Naive thymus-derived CD4-positive, alpha-beta T cell (primary cell): Measurements from ENCODE around the gene TMEM187. TPM values are rescaled to one million over a fixed set of nuclear protein-coding genes. Genes with fewer than 3 reads are reported as not detected.

Source experiments
- ATAC-seq: fragments of 150-1000 bp; cut with Tn5 transposase; 2 replicates; pipeline ENCODE4 v1.10.0; 2021; ENCODE audit warnings: mild to moderate bottlenecking, moderate library complexity
- CTCF ChIA-PET: fragments of 350-600 bp; sonication (Branson Sonifier 250); formaldehyde crosslinking; loops from one replicate; lab custom pipeline; 2021; ENCODE audit warnings: antibody characterized with exemption; lab: Charles Lee
- POLR2A ChIA-PET: fragments of 350-600 bp; sonication (Branson Sonifier 250); formaldehyde crosslinking; loops from one replicate; lab custom pipeline; 2021; ENCODE audit warnings: antibody characterized with exemption, inconsistent platforms; lab: Charles Lee
- DNase-seq, 9 donors: peaks; one replicate each; pipeline versions ENCODE4 v3.0.0 to v3.0.0-alpha.2; 2020 to 2022; ENCODE audit warnings: mixed read lengths in 1 of 9
- H3K27ac ChIP-seq: one replicate; pipeline ENCODE4 v1.7.0; 2013; ENCODE audit warnings: mild to moderate bottlenecking, low read depth, low read length, moderate library complexity
- H3K27me3 ChIP-seq, 2 donors: one replicate each; pipeline ENCODE4 v1.7.0; 2013; ENCODE audit warnings: low read length in 2 of 2, mild to moderate bottlenecking in 2 of 2, moderate library complexity in 2 of 2; ENCODE audit not compliant: control insufficient read depth in 2 of 2, insufficient read depth in 2 of 2
- H3K36me3 ChIP-seq, 3 experiments: 1 replicate in 2 of 3; 2 replicates in 1 of 3; pipeline ENCODE4 v1.7.0; 2013; ENCODE audit warnings: low read length in 3 of 3, mild to moderate bottlenecking in 3 of 3, moderate library complexity in 1 of 3; ENCODE audit not compliant: insufficient read depth in 3 of 3, control insufficient read depth in 2 of 3
- H3K4me1 ChIP-seq, 2 donors: one replicate each; pipeline ENCODE4 v1.7.0; 2013; ENCODE audit warnings: low read length in 2 of 2, mild to moderate bottlenecking in 2 of 2, moderate library complexity in 1 of 2; ENCODE audit not compliant: control insufficient read depth in 2 of 2, insufficient read depth in 2 of 2
- H3K4me3 ChIP-seq: 2 replicates; pipeline ENCODE4 v1.7.0; 2013; ENCODE audit warnings: mild to moderate bottlenecking, low read length
- H3K9me3 ChIP-seq, 3 experiments: 1 replicate in 2 of 3; 2 replicates in 1 of 3; pipeline ENCODE4 v1.7.0; 2013; ENCODE audit warnings: low read length in 3 of 3; ENCODE audit not compliant: control insufficient read depth in 2 of 3
- H3K27ac Mint-ChIP-seq, 9 donors: one replicate each; pipeline ENCODE4 v1.8.0; 2020 to 2022; ENCODE audit warnings: mixed read lengths in 9 of 9, mild to moderate bottlenecking in 8 of 9, moderate library complexity in 5 of 9, inconsistent platforms in 2 of 9
- H3K27me3 Mint-ChIP-seq, 5 donors: one replicate each; pipeline ENCODE4 v1.8.0; 2021 to 2022; ENCODE audit warnings: mixed read lengths in 5 of 5, mild to moderate bottlenecking in 1 of 5
- H3K36me3 Mint-ChIP-seq, 5 donors: one replicate each; pipeline ENCODE4 v1.8.0; 2020 to 2022; ENCODE audit warnings: mixed read lengths in 5 of 5, mild to moderate bottlenecking in 3 of 5, inconsistent platforms in 1 of 5
- H3K4me1 Mint-ChIP-seq, 7 donors: one replicate each; pipeline ENCODE4 v1.8.0; 2020 to 2022; ENCODE audit warnings: mixed read lengths in 7 of 7, mild to moderate bottlenecking in 3 of 7, inconsistent platforms in 1 of 7
- H3K4me3 Mint-ChIP-seq, 10 donors: one replicate each; pipeline ENCODE4 v1.8.0; 2020 to 2022; ENCODE audit warnings: mild to moderate bottlenecking in 10 of 10, mixed read lengths in 10 of 10, moderate library complexity in 6 of 10, inconsistent platforms in 2 of 10
- H3K9me3 Mint-ChIP-seq, 11 donors: one replicate each; pipeline ENCODE4 v1.8.0; 2020 to 2022; ENCODE audit warnings: mixed read lengths in 11 of 11, mild to moderate bottlenecking in 4 of 11, inconsistent platforms in 1 of 11, moderate library complexity in 1 of 11
- intact Hi-C, 2 donors: fragments of 100-400 bp; cut with micrococcal nuclease; formaldehyde crosslinking; loops; one replicate each; pipeline ENCODE4 v1.15.1; 2023
- polyA plus RNA-seq, 2 donors: library from polyadenylated mRNA; unstranded; fragments of 300-500 nt; fragmentation: Illumina TruSeq; gene quantifications; one replicate each; pipeline ENCODE4 v1.2.3, GENCODE V29; 2021
- total RNA-seq, 6 experiments: library from RNA in 5 of 6; stranded (reverse) in 5 of 6; gene quantifications; 1 replicate in 5 of 6; 2 replicates in 1 of 6; pipeline ENCODE4 v1.2.3 and lab custom pipeline; 2021 to 2026

TMEM187 gene
- total and polyA plus RNA-seq, 7 experiments from 2014 or later, result 1.4 to 22.7 (median 10.0) TPM

GRCh38 chrX:153958605-153959004, 13.9 kb upstream of the TMEM187 start:
- CTCF ChIA-PET, result no interaction called here
- POLR2A ChIA-PET, result no interaction called here
- no peaks in the 10 kb centered on the region for H3K9me3 ChIP-seq

DNA sequence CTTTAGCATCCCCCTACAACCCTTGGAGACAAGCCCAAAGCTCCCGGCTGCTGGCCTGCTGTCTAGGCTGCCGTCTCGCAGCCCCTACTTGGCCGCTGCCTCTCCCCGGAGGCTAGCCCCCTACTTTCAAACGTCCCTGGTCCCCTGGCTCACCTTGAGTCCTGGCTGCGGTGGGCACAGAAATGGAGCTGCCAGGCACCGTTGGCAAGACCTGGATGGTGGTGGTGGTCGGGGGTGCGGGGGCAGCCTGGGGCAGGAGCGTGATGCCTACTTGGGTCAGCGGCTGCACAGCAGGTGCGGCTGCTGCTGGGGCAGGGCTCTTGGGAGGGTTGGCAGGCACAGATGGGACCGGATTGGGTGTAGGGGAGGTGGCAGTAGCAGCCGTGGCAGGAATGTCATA, 12.9 kb upstream of the TMEM187 start:
- peaks cover 0 to under 1% (median 0%) of the 10 kb centered on the region in 7 donors for H3K4me1 Mint-ChIP-seq
- H3K9me3 Mint-ChIP-seq, result no peaks in the 10 kb centered on the region
- ChIA-PET CTCF (no interaction called here), POLR2A (no interaction called here)
- H3K36me3 ChIP-seq, result peaks cover 0 to 99% (median 12%) of the 10 kb centered on the region in 3 experiments
- no peaks in the 10 kb centered on the region for H3K27me3 Mint-ChIP-seq
- no peaks in the 10 kb centered on the region for H3K9me3 ChIP-seq
- H3K27ac Mint-ChIP-seq, result no peak overlapping the region
- peaks cover 0 to 70% (median 1%) of the 10 kb centered on the region in 5 donors for H3K36me3 Mint-ChIP-seq
- H3K4me1 ChIP-seq, result no peaks in the 10 kb centered on the region
- intact Hi-C loops, result loop anchor here in 1 of 2 donors (10.0 kb wide), 1 partner anchor 365 kb away; the partner anchor contains the start of gene CCNQ
- DNase-seq (no peak), ATAC-seq (no peak)
- H3K27ac ChIP-seq, result no peak overlapping the region
- no peaks in the 10 kb centered on the region for H3K27me3 ChIP-seq
- no peak overlapping the region for H3K4me3 ChIP-seq
- H3K4me3 Mint-ChIP-seq, result no peak overlapping the region

More at GRCh38 chrX:153958605-153959004, 13.9 kb upstream of the TMEM187 start:
- DNase-seq (no peak), ATAC-seq (no peak)
- H3K4me3 Mint-ChIP-seq, result no peak overlapping the region
- Histone ChIP-seq H3K36me3 (peaks cover 0 to 100% (median 12%) of the 10 kb centered on the region in 3 experiments), H3K27ac (no peak overlapping the region), H3K4me3 (no peak overlapping the region), H3K4me1 (no peaks in the 10 kb centered on the region), H3K27me3 (no peaks in the 10 kb centered on the region)
- no peak overlapping the region for H3K27ac Mint-ChIP-seq
- H3K27me3 Mint-ChIP-seq, result no peaks in the 10 kb centered on the region
- intact Hi-C loops, result no loop called here
- H3K36me3 Mint-ChIP-seq, result peaks cover 0 to 75% (median 1%) of the 10 kb centered on the region in 5 donors
- no peaks in the 10 kb centered on the region for H3K9me3 Mint-ChIP-seq
- no peaks in the 10 kb centered on the region for H3K4me1 Mint-ChIP-seq

DNA sequence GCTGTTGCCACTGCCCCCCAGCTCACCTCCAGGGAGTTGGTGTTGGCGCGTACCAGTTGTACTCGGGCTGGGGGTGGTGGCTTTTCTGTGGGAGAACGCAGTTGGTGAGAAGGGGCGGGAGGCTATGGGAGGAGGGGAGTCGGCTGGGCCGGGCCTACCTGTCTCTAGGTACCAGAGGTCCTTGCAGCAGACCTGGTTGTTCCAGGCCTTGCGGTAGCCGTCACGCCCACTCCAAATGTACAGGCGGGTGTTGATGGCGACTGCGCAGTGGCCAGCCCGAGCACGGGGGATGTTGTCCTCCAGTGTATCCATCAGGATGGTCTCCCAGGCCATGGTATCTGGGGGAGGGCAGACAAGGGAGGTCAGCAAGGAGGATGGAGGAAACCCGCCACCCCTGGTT, 12.5 kb upstream of the TMEM187 start:
- peaks cover 0 to 2% (median 0%) of the 10 kb centered on the region in 11 donors for H3K9me3 Mint-ChIP-seq
- peaks cover 0 to 5% (median 0%) of the 10 kb centered on the region in 7 donors for H3K4me1 Mint-ChIP-seq
- no peaks in the 10 kb centered on the region for H3K27me3 ChIP-seq
- H3K27ac ChIP-seq, result no peak overlapping the region
- intact Hi-C loops, result loop anchor here in 1 of 2 donors (10.0 kb wide), 1 partner anchor 365 kb away; the partner anchor contains the start of gene CCNQ
- CTCF ChIA-PET, result no interaction called here
- POLR2A ChIA-PET, result no interaction called here
- peaks cover 0 to 95% (median 12%) of the 10 kb centered on the region in 3 experiments for H3K36me3 ChIP-seq
- H3K4me3 ChIP-seq, result no peak overlapping the region
- ATAC-seq (no peak), DNase-seq (no peak)
- no peaks in the 10 kb centered on the region for H3K9me3 ChIP-seq
- H3K4me3 Mint-ChIP-seq, result no peak overlapping the region
- no peaks in the 10 kb centered on the region for H3K27me3 Mint-ChIP-seq
- no peak overlapping the region for H3K27ac Mint-ChIP-seq
- H3K36me3 Mint-ChIP-seq, result peaks cover 0 to 70% (median 1%) of the 10 kb centered on the region in 5 donors
- no peaks in the 10 kb centered on the region for H3K4me1 ChIP-seq

DNA sequence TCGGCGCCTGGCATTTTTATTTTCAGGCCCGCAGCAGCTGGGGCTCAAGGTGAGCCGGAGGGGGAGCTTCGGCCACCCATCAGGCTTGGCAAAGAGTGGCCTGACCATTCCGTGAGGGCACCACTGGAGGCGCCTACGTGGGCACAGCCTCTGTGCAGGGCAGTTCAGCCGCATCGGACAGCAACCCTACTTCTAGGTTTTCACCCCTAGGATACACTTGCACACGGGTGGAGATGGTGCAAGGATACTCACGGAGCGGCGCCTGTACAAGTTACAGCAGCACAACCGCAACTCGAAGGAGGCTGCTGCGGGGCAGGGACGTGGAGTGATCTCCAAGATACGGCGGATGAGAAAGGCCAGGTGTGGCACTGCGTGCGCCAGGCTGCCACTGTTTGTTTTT, 11.8 kb upstream of the TMEM187 start:
- Histone ChIP-seq H3K27ac (no peak overlapping the region), H3K27me3 (no peaks in the 10 kb centered on the region), H3K9me3 (no peaks in the 10 kb centered on the region), H3K4me1 (peaks cover 3 to 5% of the 10 kb centered on the region in 2 donors), H3K36me3 (peaks cover 0 to 88% (median 12%) of the 10 kb centered on the region in 3 experiments), H3K4me3 (no peak overlapping the region)
- peaks cover 0 to 12% (median 0%) of the 10 kb centered on the region in 7 donors for H3K4me1 Mint-ChIP-seq
- intact Hi-C loops, result loop anchor here in 1 of 2 donors (10.0 kb wide), 1 partner anchor 366 kb away; the partner anchor contains the start of gene CCNQ
- no peaks in the 10 kb centered on the region for H3K27me3 Mint-ChIP-seq
- ATAC-seq (no peak), DNase-seq (no peak)
- ChIA-PET POLR2A (no interaction called here), CTCF (no interaction called here)
- peaks cover 0 to 67% (median 1%) of the 10 kb centered on the region in 5 donors for H3K36me3 Mint-ChIP-seq
- H3K4me3 Mint-ChIP-seq, result no peak overlapping the region
- H3K9me3 Mint-ChIP-seq, result peaks cover 0 to 2% (median 0%) of the 10 kb centered on the region in 11 donors
- H3K27ac Mint-ChIP-seq, result no peak overlapping the region

- no peak for ATAC-seq
- no peaks in the 10 kb centered on the region for H3K27me3 Mint-ChIP-seq
These were observed 11.3 kb upstream of the TMEM187 start for GRCh38 chrX:153961292-153961691.

DNA sequence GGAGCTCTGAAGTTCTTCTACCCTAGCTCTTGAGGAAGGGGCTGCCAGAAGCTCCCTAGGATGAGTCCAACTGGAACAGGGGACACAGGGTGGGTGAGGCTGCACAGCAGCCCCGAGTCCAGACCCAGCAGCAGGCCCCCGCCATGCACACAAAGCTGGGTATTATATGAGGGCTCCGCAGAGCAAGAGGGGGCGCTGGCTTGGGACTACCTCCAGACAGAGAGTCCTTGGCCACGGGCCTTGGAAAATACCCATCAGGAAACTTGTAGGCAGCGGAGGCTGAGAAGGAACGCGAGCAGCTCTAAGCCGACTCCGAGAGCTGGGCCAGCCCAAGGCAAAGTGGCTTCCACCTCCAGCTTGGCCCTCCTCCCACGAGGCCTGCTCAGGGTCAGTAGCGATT, 9.0 kb upstream of the TMEM187 start:
- ATAC-seq (no peak), DNase-seq (no peak)
- no peaks in the 10 kb centered on the region for H3K9me3 ChIP-seq
- Mint-ChIP-seq H3K9me3 (peaks cover 0 to 2% (median 0%) of the 10 kb centered on the region in 11 donors), H3K27me3 (no peaks in the 10 kb centered on the region), H3K36me3 (peaks cover 0 to 41% (median 7%) of the 10 kb centered on the region in 5 donors), H3K27ac (no peak overlapping the region), H3K4me3 (no peak overlapping the region), H3K4me1 (peaks cover 8 to 33% (median 25%) of the 10 kb centered on the region in 7 donors)
- H3K27ac ChIP-seq, result no peak overlapping the region
- ChIA-PET POLR2A (interaction anchor here (1.2 kb wide), 1 partner anchor 37 kb away, joined by 4 read pairs; no protein-coding TSS in a partner anchor), CTCF (no interaction called here)
- intact Hi-C loops, result loop anchor here in 1 of 2 donors (10.0 kb wide), 1 partner anchor 369 kb away; the partner anchor contains the start of gene CCNQ
- peaks cover 23 to 26% of the 10 kb centered on the region in 2 donors for H3K4me1 ChIP-seq
- peaks cover 0 to 60% (median 12%) of the 10 kb centered on the region in 3 experiments for H3K36me3 ChIP-seq
- no peak overlapping the region for H3K4me3 ChIP-seq
- no peaks in the 10 kb centered on the region for H3K27me3 ChIP-seq

More at GRCh38 chrX:153961292-153961691, 11.3 kb upstream of the TMEM187 start:
- H3K9me3 ChIP-seq, result no peaks in the 10 kb centered on the region
- intact Hi-C loops, result loop anchor here in 1 of 2 donors (10.0 kb wide), 1 partner anchor 366 kb away; the partner anchor contains the start of gene CCNQ
- H3K9me3 Mint-ChIP-seq, result peaks cover 0 to 2% (median 0%) of the 10 kb centered on the region in 11 donors
- no peak overlapping the region for H3K4me3 Mint-ChIP-seq
- H3K4me3 ChIP-seq, result no peak overlapping the region
- H3K4me1 Mint-ChIP-seq, result peaks cover 0 to 17% (median 4%) of the 10 kb centered on the region in 7 donors
- H3K27ac Mint-ChIP-seq, result no peak overlapping the region
- no peak for DNase-seq
- no peak overlapping the region for H3K27ac ChIP-seq
- POLR2A ChIA-PET, result no interaction called here
- peaks cover 0 to 62% (median 1%) of the 10 kb centered on the region in 5 donors for H3K36me3 Mint-ChIP-seq
- H3K36me3 ChIP-seq, result peaks cover 0 to 83% (median 12%) of the 10 kb centered on the region in 3 experiments
- H3K27me3 ChIP-seq, result no peaks in the 10 kb centered on the region
- CTCF ChIA-PET, result interaction anchor here (0.7 kb wide), 1 partner anchor 11 kb away, joined by 3 read pairs; no protein-coding TSS in a partner anchor
- H3K4me1 ChIP-seq, result peaks cover 7 to 10% of the 10 kb centered on the region in 2 donors
